A673 (cell line): ENCODE measurements around the gene KRT74. TPM values are rescaled to one million over a fixed set of nuclear protein-coding genes. Genes with fewer than 3 reads are reported as not detected.

ENCODE experiments used
- BruUV-seq: library from RNA; stranded (reverse); fragments of 400-500 nt; replicated peaks from 2 replicates; lab custom pipeline; 2021; lab: Mats Ljungman, UMichigan
- CTCF ChIA-PET: fragments of 300-600 bp; sonication (Branson Sonifier 250); formaldehyde crosslinking; loops from one replicate; lab custom pipeline; 2022; ENCODE audit warnings: antibody characterized with exemption; lab: Charles Lee
- POLR2A ChIA-PET: fragments of 300-600 bp; sonication (Branson Sonifier 250); formaldehyde crosslinking; loops from one replicate; lab custom pipeline; 2022; ENCODE audit warnings: antibody characterized with exemption; ENCODE audit not compliant: low non-redundant PET; lab: Charles Lee
- DNase-seq: peaks from one replicate; pipeline ENCODE4 v3.0.0-alpha.2; 2015; ENCODE audit warnings: low spot score
- H3K27ac ChIP-seq: fragments of 200-600 bp; sonication (generic); 2 replicates; pipeline ENCODE4 v1.5.1; 2016; ENCODE audit warnings: mixed run types, low read depth, mild to moderate bottlenecking, mixed read lengths, antibody characterized with exemption, low read length; ENCODE audit not compliant: poor library complexity, severe bottlenecking
- H3K27me3 ChIP-seq: fragments of 200-600 bp; sonication (generic); replicated peaks from 2 replicates; pipeline ENCODE4 v1.6.1; 2017; ENCODE audit warnings: mixed run types, low read depth, mild to moderate bottlenecking, mixed read lengths, antibody characterized with exemption, low read length; ENCODE audit not compliant: insufficient read depth, poor library complexity
- H3K36me3 ChIP-seq: fragments of 200-600 bp; sonication (generic); 2 replicates; pipeline ENCODE4 v1.6.1; 2016; ENCODE audit warnings: mixed run types, mild to moderate bottlenecking, mixed read lengths, antibody characterized with exemption, low read length; ENCODE audit not compliant: insufficient read depth, poor library complexity, severe bottlenecking
- H3K4me1 ChIP-seq: fragments of 200-600 bp; sonication (generic); 2 replicates; pipeline ENCODE4 v1.6.1; 2017; ENCODE audit warnings: mixed run types, mild to moderate bottlenecking, mixed read lengths, antibody characterized with exemption, low read length; ENCODE audit not compliant: insufficient read depth, poor library complexity, severe bottlenecking
- H3K4me3 ChIP-seq: fragments of 200-600 bp; sonication (generic); 2 replicates; pipeline ENCODE4 v1.5.1; 2016; ENCODE audit warnings: low read depth, mixed run types, mild to moderate bottlenecking, mixed read lengths, low read length; ENCODE audit not compliant: poor library complexity, severe bottlenecking
- H3K9me3 ChIP-seq: fragments of 200-600 bp; sonication (generic); 2 replicates; pipeline ENCODE4 v1.6.1; 2016; ENCODE audit warnings: mixed run types, low read depth, mild to moderate bottlenecking, mixed read lengths, antibody characterized with exemption, low read length; ENCODE audit not compliant: poor library complexity, severe bottlenecking
- EZH2 ChIP-seq: fragments of 200-600 bp; sonication (generic); IDR thresholded peaks from 2 replicates; pipeline ENCODE4 v1.6.1; 2017; ENCODE audit warnings: borderline replicate concordance, low read depth, mild to moderate bottlenecking, mixed read lengths, antibody characterized with exemption, low read length; ENCODE audit not compliant: poor library complexity, severe bottlenecking
- intact Hi-C: fragments of 100-400 bp; cut with micrococcal nuclease; formaldehyde crosslinking; loops from one replicate; pipeline ENCODE4 v1.10.0; 2022; ENCODE audit not compliant: unreplicated experiment
- total RNA-seq: library from RNA; stranded (reverse); gene quantifications from 2 replicates; pipeline ENCODE4 v1.2.3, GENCODE V29; 2021
- TF ChIP-seq, protein P1 (sequence below): fragments of 300-800, 200-600 bp; sonication (generic); conservative IDR thresholded peaks from 2 replicates; pipeline ENCODE4 v1.5.1; 2017; ENCODE audit warnings: low read depth, mild to moderate bottlenecking, antibody characterized with exemption, low read length, moderate library complexity, mixed read lengths

KRT74 gene
- total RNA-seq, 1 experiment from 2014 or later: not detected

DNA sequence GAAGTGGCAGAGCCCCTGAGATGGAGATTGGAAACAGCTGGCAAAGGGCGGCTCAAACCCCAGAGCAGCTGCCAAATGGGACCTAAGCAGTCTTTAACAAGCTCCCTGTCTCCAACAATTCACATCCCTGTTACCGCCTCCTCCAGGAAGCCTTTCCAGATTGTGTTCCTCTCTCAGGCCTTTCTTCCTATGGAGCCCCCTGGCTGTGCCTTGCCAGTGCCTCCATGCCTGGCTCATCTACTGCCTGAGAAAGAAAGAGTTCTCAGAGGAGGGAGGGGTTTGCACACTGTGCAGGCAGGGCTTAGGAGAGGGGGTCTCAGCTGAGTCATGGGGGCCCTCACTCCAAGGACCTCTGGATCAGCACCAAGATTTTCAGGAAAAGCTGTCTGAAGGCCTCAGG lies 8.8 kb upstream of the KRT74 start:
- H3K27ac ChIP-seq: no peak overlapping the region
- POLR2A ChIA-PET: no interaction called here
- DNase-seq: no peak
- CTCF ChIA-PET: interaction anchor here (1.5 to 2.3 kb wide), 3 partner anchors 283 to 297 kb away, joined by 5 to 14 read pairs (median 8); no protein-coding TSS in a partner anchor
- intact Hi-C loops: loop anchor here (5.0 to 10.0 kb wide), 2 partner anchors 400 to 428 kb away; no protein-coding TSS in a partner anchor
- H3K9me3 ChIP-seq: no peaks in the 10 kb centered on the region
- H3K27me3 ChIP-seq: no peaks in the 10 kb centered on the region
- H3K4me3 ChIP-seq: no peak overlapping the region
- no TSS peak for BruUV-seq
- H3K4me1 ChIP-seq: no peaks in the 10 kb centered on the region
- TF ChIP-seq, protein P1, sequence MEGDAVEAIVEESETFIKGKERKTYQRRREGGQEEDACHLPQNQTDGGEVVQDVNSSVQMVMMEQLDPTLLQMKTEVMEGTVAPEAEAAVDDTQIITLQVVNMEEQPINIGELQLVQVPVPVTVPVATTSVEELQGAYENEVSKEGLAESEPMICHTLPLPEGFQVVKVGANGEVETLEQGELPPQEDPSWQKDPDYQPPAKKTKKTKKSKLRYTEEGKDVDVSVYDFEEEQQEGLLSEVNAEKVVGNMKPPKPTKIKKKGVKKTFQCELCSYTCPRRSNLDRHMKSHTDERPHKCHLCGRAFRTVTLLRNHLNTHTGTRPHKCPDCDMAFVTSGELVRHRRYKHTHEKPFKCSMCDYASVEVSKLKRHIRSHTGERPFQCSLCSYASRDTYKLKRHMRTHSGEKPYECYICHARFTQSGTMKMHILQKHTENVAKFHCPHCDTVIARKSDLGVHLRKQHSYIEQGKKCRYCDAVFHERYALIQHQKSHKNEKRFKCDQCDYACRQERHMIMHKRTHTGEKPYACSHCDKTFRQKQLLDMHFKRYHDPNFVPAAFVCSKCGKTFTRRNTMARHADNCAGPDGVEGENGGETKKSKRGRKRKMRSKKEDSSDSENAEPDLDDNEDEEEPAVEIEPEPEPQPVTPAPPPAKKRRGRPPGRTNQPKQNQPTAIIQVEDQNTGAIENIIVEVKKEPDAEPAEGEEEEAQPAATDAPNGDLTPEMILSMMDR: no peak
- no peak for TF ChIP-seq EZH2
- H3K36me3 ChIP-seq: no peaks in the 10 kb centered on the region

DNA sequence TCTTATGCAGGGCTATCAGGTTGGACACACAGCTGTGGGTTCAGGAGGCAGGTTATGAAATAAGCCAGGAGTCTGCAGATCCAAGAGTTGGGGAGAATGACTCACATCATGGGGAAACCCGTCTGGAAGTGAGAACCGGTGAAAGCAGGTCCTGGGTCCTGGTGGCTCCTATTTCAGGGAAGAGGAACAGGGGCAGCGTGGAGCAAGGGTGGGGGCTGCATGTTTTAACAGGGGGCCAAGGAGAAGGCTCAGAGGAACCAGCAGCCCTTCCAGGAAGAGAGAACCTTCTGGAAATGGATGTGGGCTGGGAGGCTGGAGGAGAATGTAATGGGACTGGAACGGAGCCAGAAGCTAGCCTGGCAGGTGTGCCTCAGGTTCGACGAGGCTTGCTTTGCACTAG lies 7.8 kb upstream of the KRT74 start:
- ChIA-PET CTCF (interaction anchor here (1.0 to 1.8 kb wide), 3 partner anchors 284 to 298 kb away, joined by 3 to 8 read pairs (median 5); no protein-coding TSS in a partner anchor), POLR2A (no interaction called here)
- intact Hi-C loops: loop anchor here (5.0 to 10.0 kb wide), 2 partner anchors 401 to 427 kb away; no protein-coding TSS in a partner anchor
- TF ChIP-seq, protein P1: no peak
- TF ChIP-seq EZH2: no peak
- no peak overlapping the region for H3K4me3 ChIP-seq
- H3K36me3 ChIP-seq: no peaks in the 10 kb centered on the region
- no TSS peak for BruUV-seq
- no peak for DNase-seq
- no peak overlapping the region for H3K27ac ChIP-seq
- H3K27me3 ChIP-seq: no peaks in the 10 kb centered on the region
- no peaks in the 10 kb centered on the region for H3K4me1 ChIP-seq
- no peaks in the 10 kb centered on the region for H3K9me3 ChIP-seq

DNA sequence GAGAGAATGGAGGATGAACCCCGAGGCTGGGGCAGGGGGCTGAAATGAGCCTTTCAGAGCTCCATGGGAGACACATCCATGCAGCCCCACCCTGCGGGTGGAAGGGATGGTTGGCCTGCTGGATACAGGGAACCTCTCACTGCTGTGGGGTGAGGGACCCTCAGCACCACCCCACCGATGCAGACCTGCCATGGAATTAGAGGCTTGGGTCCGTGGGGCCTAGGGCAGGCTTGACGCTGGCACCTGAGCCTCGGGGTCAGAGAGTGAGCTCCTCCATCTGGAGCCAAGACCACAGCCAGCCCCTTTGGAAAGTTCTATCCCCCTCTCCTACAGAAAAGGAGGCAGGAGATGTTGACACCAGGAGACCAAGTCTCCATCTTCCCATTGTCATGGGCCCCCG lies 7.4 kb upstream of the KRT74 start:
- H3K9me3 ChIP-seq: no peaks in the 10 kb centered on the region
- H3K4me3 ChIP-seq: no peak overlapping the region
- TF ChIP-seq EZH2: no peak
- TF ChIP-seq, protein P1: no peak
- H3K4me1 ChIP-seq: no peaks in the 10 kb centered on the region
- intact Hi-C loops: loop anchor here (5.0 to 10.0 kb wide), 2 partner anchors 401 to 426 kb away; no protein-coding TSS in a partner anchor
- H3K27ac ChIP-seq: no peak overlapping the region
- no peak for DNase-seq
- H3K27me3 ChIP-seq: no peaks in the 10 kb centered on the region
- POLR2A ChIA-PET: no interaction called here
- no TSS peak for BruUV-seq
- no peaks in the 10 kb centered on the region for H3K36me3 ChIP-seq
- CTCF ChIA-PET: interaction anchor here (1.0 to 1.8 kb wide), 2 partner anchors 294 to 299 kb away, joined by 3 to 8 read pairs; no protein-coding TSS in a partner anchor
